Measurements from ENCODE around the gene DMRT1. TPM values are rescaled to one million over a fixed set of nuclear protein-coding genes. Genes with fewer than 3 reads are reported as not detected.

DMRT1 gene
- total RNA-seq, 4 donors from 2014 or later, result not detected

DNA sequence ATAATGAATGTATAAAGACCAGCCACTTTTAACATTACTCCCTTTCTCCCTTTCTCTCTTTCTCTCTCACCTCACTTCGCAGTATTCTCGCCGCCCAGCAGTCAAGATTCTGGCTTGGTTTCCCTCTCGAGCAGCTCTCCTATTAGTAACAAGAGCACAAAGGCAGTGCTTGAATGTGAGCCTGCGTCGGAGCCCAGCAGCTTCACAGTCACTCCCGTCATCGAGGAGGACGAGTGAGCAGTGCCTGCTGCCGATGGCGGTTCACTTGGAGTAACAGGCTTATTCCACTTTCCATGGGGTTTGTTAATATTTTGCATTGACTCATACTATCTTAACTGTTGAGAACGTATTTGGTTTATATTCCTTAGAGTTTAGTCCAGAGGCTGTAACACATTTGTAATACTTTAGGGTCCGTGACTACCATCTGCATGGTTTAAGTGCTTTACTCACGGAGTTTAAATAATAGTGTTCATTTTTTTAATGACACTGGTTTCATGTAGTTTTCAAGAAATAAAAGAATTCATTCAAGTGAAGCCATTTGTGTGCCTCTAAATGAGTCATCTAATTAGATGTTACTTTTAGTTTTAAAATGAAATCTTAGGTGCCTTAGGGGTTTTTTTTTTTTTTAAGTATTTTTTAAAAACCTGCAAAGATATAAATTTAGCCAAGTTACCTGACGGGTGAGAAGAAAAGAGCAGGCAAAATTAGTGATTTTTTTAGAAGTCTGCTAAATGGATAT, 126.6 kb downstream of the DMRT1 start:
- 9 to 10% methylated on average over 15 of the region's 15 CpGs for WGBS, 2 donors
- H3K4me3 ChIP-seq, result no peak overlapping the region
- TF ChIP-seq, protein P1, sequence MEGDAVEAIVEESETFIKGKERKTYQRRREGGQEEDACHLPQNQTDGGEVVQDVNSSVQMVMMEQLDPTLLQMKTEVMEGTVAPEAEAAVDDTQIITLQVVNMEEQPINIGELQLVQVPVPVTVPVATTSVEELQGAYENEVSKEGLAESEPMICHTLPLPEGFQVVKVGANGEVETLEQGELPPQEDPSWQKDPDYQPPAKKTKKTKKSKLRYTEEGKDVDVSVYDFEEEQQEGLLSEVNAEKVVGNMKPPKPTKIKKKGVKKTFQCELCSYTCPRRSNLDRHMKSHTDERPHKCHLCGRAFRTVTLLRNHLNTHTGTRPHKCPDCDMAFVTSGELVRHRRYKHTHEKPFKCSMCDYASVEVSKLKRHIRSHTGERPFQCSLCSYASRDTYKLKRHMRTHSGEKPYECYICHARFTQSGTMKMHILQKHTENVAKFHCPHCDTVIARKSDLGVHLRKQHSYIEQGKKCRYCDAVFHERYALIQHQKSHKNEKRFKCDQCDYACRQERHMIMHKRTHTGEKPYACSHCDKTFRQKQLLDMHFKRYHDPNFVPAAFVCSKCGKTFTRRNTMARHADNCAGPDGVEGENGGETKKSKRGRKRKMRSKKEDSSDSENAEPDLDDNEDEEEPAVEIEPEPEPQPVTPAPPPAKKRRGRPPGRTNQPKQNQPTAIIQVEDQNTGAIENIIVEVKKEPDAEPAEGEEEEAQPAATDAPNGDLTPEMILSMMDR (IDR thresholded peaks at IDR 0.05), result no peak
- no peak for TF ChIP-seq EP300 (IDR thresholded peaks at IDR 0.05)
- TF ChIP-seq POLR2A (IDR thresholded peaks at IDR 0.05), result no peak
- peaks cover 0 to 41% (median 18%) of the 10 kb centered on the region in 4 donors for H3K4me1 ChIP-seq
- no peaks in the 10 kb centered on the region for H3K36me3 ChIP-seq
- peaks cover 0 to 99% of the 10 kb centered on the region in 2 donors for H3K27me3 ChIP-seq
- DNase-seq (ENCODE audit: low spot score in 2 of 2), result no peak
- H3K9me3 ChIP-seq, result no peaks in the 10 kb centered on the region
- no peak overlapping the region for H3K27ac ChIP-seq

DNA sequence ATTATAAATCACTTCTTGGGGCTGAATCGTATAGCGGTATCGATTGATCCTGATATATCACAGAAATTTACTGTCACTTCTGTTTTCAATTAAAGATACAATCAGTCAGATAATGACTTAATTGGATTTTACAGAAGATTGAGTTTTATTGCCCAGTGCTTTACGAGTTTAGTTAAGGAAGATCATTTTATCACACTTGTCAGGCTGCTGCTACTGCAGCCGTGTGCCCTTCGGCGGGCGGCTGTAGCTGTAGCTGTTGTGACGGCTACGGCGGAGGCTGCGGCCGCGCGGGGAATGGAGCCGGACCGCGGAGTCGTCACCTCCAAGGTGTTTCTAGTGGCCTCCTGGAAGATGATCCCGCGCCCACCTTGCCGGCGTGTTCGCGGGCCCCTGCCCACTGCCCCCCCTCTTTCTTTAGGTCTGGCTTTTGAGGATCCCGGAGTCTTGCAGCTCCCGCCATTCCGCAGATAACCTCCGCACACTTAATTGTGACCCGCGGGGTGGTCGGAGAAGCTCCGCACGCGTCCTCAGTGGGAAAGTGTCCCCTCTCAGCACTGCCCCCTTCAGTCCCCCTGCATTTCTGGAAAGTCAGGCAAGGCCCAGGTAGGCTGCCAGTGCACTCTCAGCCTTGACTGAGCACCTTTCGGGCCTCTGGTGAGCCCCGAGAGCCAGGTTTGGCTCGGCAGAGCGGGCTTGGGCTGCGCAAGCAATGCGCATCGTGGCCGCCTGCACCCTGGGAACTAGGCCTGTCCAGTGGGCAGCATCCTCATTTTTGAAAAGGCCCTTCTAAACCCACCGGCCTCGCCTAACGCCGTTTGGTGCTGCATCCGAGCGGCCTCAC, 128.0 kb downstream of the DMRT1 start:
- H3K27me3 ChIP-seq, result peaks cover 0 to 100% of the 10 kb centered on the region in 2 donors
- H3K4me1 ChIP-seq, result peaks cover 0 to 47% (median 19%) of the 10 kb centered on the region in 4 donors
- no peaks in the 10 kb centered on the region for H3K9me3 ChIP-seq
- WGBS, 2 donors, result 12 to 15% methylated on average over 34 to 43 of the region's 49 CpGs
- no peaks in the 10 kb centered on the region for H3K36me3 ChIP-seq
- no peak overlapping the region for H3K4me3 ChIP-seq
- H3K27ac ChIP-seq, result no peak overlapping the region
- no peak for DNase-seq (ENCODE audit: low spot score in 2 of 2)
- no peak for TF ChIP-seq POLR2A (IDR thresholded peaks at IDR 0.05)
- TF ChIP-seq, protein P1 (IDR thresholded peaks at IDR 0.05), result no peak
- no peak for TF ChIP-seq EP300 (IDR thresholded peaks at IDR 0.05)

DNA sequence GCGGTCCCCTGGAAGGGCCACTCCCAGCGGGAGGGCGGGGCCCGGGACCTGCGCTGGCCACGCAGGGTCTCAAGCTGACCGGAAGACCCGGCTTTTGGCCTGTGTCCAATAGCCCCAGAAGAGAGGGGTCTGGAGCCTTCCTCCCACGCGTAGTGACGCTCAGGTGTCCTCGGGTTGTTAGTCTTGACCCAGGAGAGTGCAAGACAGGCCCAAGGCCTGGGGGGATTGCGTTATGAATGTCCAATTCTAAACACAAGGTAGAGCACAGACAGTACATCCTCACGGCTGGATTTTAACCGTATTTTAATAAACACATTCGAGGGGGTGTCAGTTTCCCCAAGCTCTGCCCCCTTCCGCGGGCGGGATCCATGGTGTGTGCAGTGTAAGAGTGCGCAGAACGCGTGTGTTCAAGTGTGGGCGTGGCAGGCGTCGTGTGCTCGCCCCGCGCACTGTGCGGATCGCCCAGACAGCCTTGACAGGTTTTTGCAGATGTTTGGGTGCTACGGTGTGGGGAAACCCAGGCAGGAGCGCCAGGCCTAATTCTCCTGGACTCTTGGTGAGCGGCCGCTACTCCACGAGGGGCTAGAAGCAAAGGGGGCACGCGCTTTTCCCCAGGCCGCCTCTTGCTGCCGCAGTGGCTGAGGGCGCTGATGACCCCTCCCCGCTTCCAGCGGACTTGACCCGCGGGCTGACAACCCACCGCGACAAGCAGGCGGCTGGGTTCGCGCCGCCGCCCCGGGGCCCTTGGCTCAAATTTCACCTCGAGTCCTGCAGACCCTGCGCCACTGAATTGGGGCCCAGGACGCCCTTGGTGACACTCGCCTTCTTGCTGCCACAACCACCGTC, 128.9 kb downstream of the DMRT1 start:
- no peaks in the 10 kb centered on the region for H3K36me3 ChIP-seq
- DNase-seq (ENCODE audit: low spot score in 2 of 2), result no peak
- peaks cover 0 to 100% of the 10 kb centered on the region in 2 donors for H3K27me3 ChIP-seq
- 6 to 10% methylated on average over 27 to 47 of the region's 57 CpGs for WGBS, 2 donors
- peaks cover 0 to 55% (median 19%) of the 10 kb centered on the region in 4 donors for H3K4me1 ChIP-seq
- no peak overlapping the region for H3K27ac ChIP-seq
- H3K4me3 ChIP-seq, result no peak overlapping the region
- TF ChIP-seq, protein P1 (IDR thresholded peaks at IDR 0.05), result no peak
- no peak for TF ChIP-seq EP300 (IDR thresholded peaks at IDR 0.05)
- no peak for TF ChIP-seq POLR2A (IDR thresholded peaks at IDR 0.05)
- H3K9me3 ChIP-seq, result no peaks in the 10 kb centered on the region

DNA sequence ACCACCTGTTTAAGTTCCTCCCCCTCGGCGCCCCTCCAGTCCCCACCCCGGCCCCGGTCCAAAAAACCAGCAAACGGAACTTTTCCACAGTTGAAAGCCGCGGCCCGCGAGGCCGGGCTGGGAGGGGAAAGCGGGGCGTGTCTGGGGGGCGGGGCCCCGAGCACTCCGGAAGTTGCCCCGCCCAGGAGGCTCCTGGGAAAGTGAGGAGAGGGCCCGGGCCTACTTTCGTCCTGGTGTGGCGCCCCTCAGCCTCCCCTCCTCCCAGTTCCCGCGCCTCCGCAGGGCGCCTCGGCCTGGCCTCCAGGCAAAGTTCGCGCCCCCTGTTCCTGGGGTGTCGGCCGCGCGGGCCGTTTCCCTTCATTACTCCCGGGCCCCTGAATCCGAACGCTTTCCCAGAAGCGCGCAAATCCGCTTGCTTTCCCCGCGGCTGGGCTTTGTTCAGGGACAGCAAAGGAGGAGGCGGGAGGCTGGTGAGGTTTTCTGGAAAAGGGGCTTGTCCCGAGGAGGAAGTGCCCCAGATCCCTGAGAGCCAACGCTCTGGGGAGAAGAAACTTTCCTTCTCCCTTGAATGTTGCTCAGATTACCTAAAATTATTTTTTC, 130.5 kb downstream of the DMRT1 start:
- no peaks in the 10 kb centered on the region for H3K9me3 ChIP-seq
- no peak overlapping the region for H3K27ac ChIP-seq
- TF ChIP-seq, protein P1 (IDR thresholded peaks at IDR 0.05), result no peak
- no peak for TF ChIP-seq POLR2A (IDR thresholded peaks at IDR 0.05)
- TF ChIP-seq EP300 (IDR thresholded peaks at IDR 0.05), result no peak
- DNase-seq (ENCODE audit: low spot score in 2 of 2), result no peak
- no peaks in the 10 kb centered on the region for H3K36me3 ChIP-seq
- H3K27me3 ChIP-seq, result peaks cover 2 to 100% of the 10 kb centered on the region in 2 donors
- H3K4me3 ChIP-seq, result peak overlapping the region; percentile 4 to 47 (median 32)
- peaks cover 0 to 72% (median 28%) of the 10 kb centered on the region in 4 donors for H3K4me1 ChIP-seq
- 1 to 5% methylated on average over 32 to 39 of the region's 42 CpGs for WGBS, 2 donors

Measured in tibial nerve (tissue), 4 donors.